RCC 7860 (cell line): ENCODE data around the gene SYNE1.
"Not testable (repeated sequence)": the region's sequence is repeated elsewhere in the genome, so short reads cannot be mapped to it uniquely, and the experiment has no call there.

Experiments
- DNase-seq: peaks from one replicate; pipeline ENCODE4 v3.0.0-alpha.2; 2015; ENCODE audit warnings: low spot score
- FAIRE-seq: peaks from 2 replicates; lab custom pipeline; 2012; peaks lifted over from hg19 to GRCh38; lab: Jason Lieb, UNC

The SYNE1 gene

GRCh38 chr6:152166497-152166896, 470.7 kb downstream of the SYNE1 start:
- DNase-seq (no peak), FAIRE-seq (no peak)

- FAIRE-seq (no peak), DNase-seq (no peak)
These were observed 472.2 kb downstream of the SYNE1 start for GRCh38 chr6:152164957-152165356.

- FAIRE-seq (no peak), DNase-seq (no peak)
These were observed 475.7 kb downstream of the SYNE1 start for GRCh38 chr6:152161501-152161900.

GRCh38 chr6:152160346-152160745, 476.8 kb downstream of the SYNE1 start:
- DNase-seq: no peak
- FAIRE-seq: no peak

- DNase-seq (no peak), FAIRE-seq (no peak)
These were observed 481.4 kb downstream of the SYNE1 start for GRCh38 chr6:152155792-152156191.

GRCh38 chr6:152154559-152155356, 482.4 kb downstream of the SYNE1 start:
- no peak for FAIRE-seq
- no peak for DNase-seq

- no peak for FAIRE-seq
- no peak for DNase-seq
These were observed 485.2 kb downstream of the SYNE1 start for GRCh38 chr6:152151920-152152319.

GRCh38 chr6:152150196-152150595, 487.0 kb downstream of the SYNE1 start:
- no peak for DNase-seq
- no peak for FAIRE-seq

GRCh38 chr6:152148412-152148811, 488.8 kb downstream of the SYNE1 start:
- no peak for FAIRE-seq
- DNase-seq: no peak

GRCh38 chr6:152147269-152147668, 489.9 kb downstream of the SYNE1 start:
- FAIRE-seq: no peak
- DNase-seq: no peak

- DNase-seq: no peak
- FAIRE-seq: no peak
These were observed 490.8 kb downstream of the SYNE1 start for GRCh38 chr6:152146385-152146784.

GRCh38 chr6:152143359-152143758, 493.8 kb downstream of the SYNE1 start:
- no peak for FAIRE-seq
- no peak for DNase-seq

GRCh38 chr6:152142105-152142504, 495.1 kb downstream of the SYNE1 start:
- no peak for FAIRE-seq
- DNase-seq: no peak

- not testable (repeated sequence) for FAIRE-seq, DNase-seq
These were observed 498.8 kb downstream of the SYNE1 start for GRCh38 chr6:152138344-152138743.

GRCh38 chr6:152136449-152136825, 500.7 kb downstream of the SYNE1 start:
- FAIRE-seq (no peak), DNase-seq (no peak)

GRCh38 chr6:152135755-152136448, 501.3 kb downstream of the SYNE1 start:
- DNase-seq (no peak), FAIRE-seq (no peak)

GRCh38 chr6:152130441-152130840, 506.7 kb downstream of the SYNE1 start:
- DNase-seq (no peak), FAIRE-seq (no peak)

- no peak for DNase-seq
- no peak for FAIRE-seq
These were observed 507.4 kb downstream of the SYNE1 start for GRCh38 chr6:152129691-152130151.

GRCh38 chr6:152127432-152128165, 509.6 kb downstream of the SYNE1 start:
- no peak for DNase-seq
- FAIRE-seq: no peak

GRCh38 chr6:152124429-152125074, 512.6 kb downstream of the SYNE1 start:
- DNase-seq (peak; percentile 28), FAIRE-seq (peak; percentile 50)

GRCh38 chr6:152123076-152123475, 514.1 kb downstream of the SYNE1 start:
- no peak for DNase-seq
- no peak for FAIRE-seq
